Type B pancreatic cell (in vitro differentiated cells): ENCODE measurements around the gene ZMYND8. TPM values are rescaled to one million over a fixed set of nuclear protein-coding genes. Genes with fewer than 3 reads are reported as not detected.

ENCODE experiments used
- DNase-seq: peaks from one replicate; pipeline ENCODE4 v3.0.0; 2021; ENCODE audit warnings: mixed read lengths; ENCODE audit not compliant: unreplicated experiment; ENCODE audit errors: extremely low spot score
- H3K27ac Mint-ChIP-seq: 2 replicates; pipeline ENCODE4 v1.8.0; 2021; ENCODE audit warnings: mild to moderate bottlenecking, mixed read lengths
- H3K27me3 Mint-ChIP-seq: 2 replicates; pipeline ENCODE4 v1.8.0; 2021; ENCODE audit warnings: mixed read lengths
- H3K36me3 Mint-ChIP-seq: 2 replicates; pipeline ENCODE4 v1.8.0; 2021; ENCODE audit warnings: mixed read lengths
- H3K4me1 Mint-ChIP-seq: one replicate; pipeline ENCODE4 v1.8.0; 2021; ENCODE audit warnings: mixed read lengths; ENCODE audit not compliant: unreplicated experiment
- H3K4me3 Mint-ChIP-seq: 2 replicates; pipeline ENCODE4 v1.8.0; 2021; ENCODE audit warnings: mild to moderate bottlenecking, mixed read lengths
- H3K9me3 Mint-ChIP-seq: 2 replicates; pipeline ENCODE4 v1.8.0; 2021; ENCODE audit warnings: mixed read lengths
- CTCF ChIP-seq: fragments of 200-600 bp; sonication (generic); conservative IDR thresholded peaks from 2 replicates; pipeline ENCODE4 v1.5.0; 2021; ENCODE audit warnings: antibody characterized with exemption, mild to moderate bottlenecking
- total RNA-seq: library from RNA; stranded (reverse); gene quantifications from 2 replicates; pipeline ENCODE4 v1.2.1, GENCODE V29; 2021; ENCODE audit warnings: low replicate concordance

ZMYND8 gene
- total RNA-seq, 1 donor from 2014 or later: 58.9 TPM

- TF ChIP-seq CTCF: no peak
- no peaks in the 10 kb centered on the region for H3K27me3 Mint-ChIP-seq
- H3K4me1 Mint-ChIP-seq: peaks cover 9% of the 10 kb centered on the region
- H3K36me3 Mint-ChIP-seq: peaks cover 25% of the 10 kb centered on the region
- no peak for DNase-seq
- no peaks in the 10 kb centered on the region for H3K9me3 Mint-ChIP-seq
- H3K4me3 Mint-ChIP-seq: no peak overlapping the region
- H3K27ac Mint-ChIP-seq: no peak overlapping the region
Measured at GRCh38 chr20:47228654-47229053, 127.8 kb downstream of the ZMYND8 start.

GRCh38 chr20:47227576-47227975, 128.9 kb downstream of the ZMYND8 start:
- H3K4me3 Mint-ChIP-seq: no peak overlapping the region
- H3K36me3 Mint-ChIP-seq: peaks cover 31% of the 10 kb centered on the region
- H3K4me1 Mint-ChIP-seq: peaks cover 9% of the 10 kb centered on the region
- H3K9me3 Mint-ChIP-seq: no peaks in the 10 kb centered on the region
- no peak overlapping the region for H3K27ac Mint-ChIP-seq
- no peak for TF ChIP-seq CTCF
- H3K27me3 Mint-ChIP-seq: no peaks in the 10 kb centered on the region
- no peak for DNase-seq

GRCh38 chr20:47227119-47227518, 129.4 kb downstream of the ZMYND8 start:
- no peaks in the 10 kb centered on the region for H3K27me3 Mint-ChIP-seq

GRCh38 chr20:47225458-47225857, 131.0 kb downstream of the ZMYND8 start:
- Mint-ChIP-seq H3K4me3 (no peak overlapping the region), H3K36me3 (peaks cover 35% of the 10 kb centered on the region), H3K9me3 (no peaks in the 10 kb centered on the region), H3K27ac (no peak overlapping the region), H3K4me1 (no peaks in the 10 kb centered on the region), H3K27me3 (no peaks in the 10 kb centered on the region)
- no peak for TF ChIP-seq CTCF
- DNase-seq: no peak

More at GRCh38 chr20:47227119-47227518, 129.4 kb downstream of the ZMYND8 start:
- no peaks in the 10 kb centered on the region for H3K9me3 Mint-ChIP-seq
- H3K36me3 Mint-ChIP-seq: peaks cover 35% of the 10 kb centered on the region
- no peak overlapping the region for H3K27ac Mint-ChIP-seq
- H3K4me3 Mint-ChIP-seq: no peak overlapping the region
- no peak for TF ChIP-seq CTCF
- no peak for DNase-seq
- peaks cover 9% of the 10 kb centered on the region for H3K4me1 Mint-ChIP-seq

GRCh38 chr20:47224857-47225256, 131.6 kb downstream of the ZMYND8 start:
- Mint-ChIP-seq H3K9me3 (no peaks in the 10 kb centered on the region), H3K4me3 (no peak overlapping the region), H3K27ac (no peak overlapping the region), H3K27me3 (no peaks in the 10 kb centered on the region), H3K4me1 (no peaks in the 10 kb centered on the region), H3K36me3 (peaks cover 40% of the 10 kb centered on the region)
- no peak for DNase-seq
- TF ChIP-seq CTCF: no peak

GRCh38 chr20:47224300-47224791, 132.2 kb downstream of the ZMYND8 start:
- Mint-ChIP-seq H3K4me1 (no peaks in the 10 kb centered on the region), H3K4me3 (no peak overlapping the region), H3K27me3 (no peaks in the 10 kb centered on the region), H3K9me3 (no peaks in the 10 kb centered on the region), H3K27ac (no peak overlapping the region), H3K36me3 (peaks cover 44% of the 10 kb centered on the region)
- no peak for DNase-seq
- TF ChIP-seq CTCF: no peak
